GM19324 (cell line): Measurements from ENCODE around the gene ATP5MC2.
"Not testable (repeated sequence)": the region's sequence is repeated elsewhere in the genome, so short reads cannot be mapped to it uniquely, and the experiment has no call there.

ENCODE experiments used
- ATAC-seq: cut with Tn5 transposase; IDR thresholded peaks from one replicate; pipeline ENCODE4 v1.9.1; 2021; ENCODE audit warnings: mild to moderate bottlenecking, moderate library complexity; ENCODE audit not compliant: unreplicated experiment, low FRiP score

ATP5MC2 gene

DNA sequence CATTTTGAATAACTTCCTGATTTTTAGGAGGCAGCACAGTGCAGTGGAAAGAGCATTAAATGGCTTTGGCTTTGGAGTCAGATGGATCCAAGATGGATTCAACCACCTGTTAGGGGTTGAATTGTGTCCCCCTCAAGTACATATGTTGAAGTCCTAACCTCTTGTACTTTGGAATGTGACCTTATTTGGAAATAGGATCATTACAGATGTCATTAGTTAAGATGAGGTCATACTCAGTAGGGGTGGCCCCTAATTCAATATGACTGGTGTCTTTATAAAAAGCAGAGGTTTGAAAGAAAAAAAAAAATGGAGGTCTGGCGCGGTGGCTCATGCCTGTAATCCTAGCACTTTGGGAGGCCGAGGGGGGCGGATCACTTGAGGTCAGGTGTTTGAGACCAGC lies 18.8 kb downstream of the ATP5MC2 start:
- ATAC-seq: no peak

DNA sequence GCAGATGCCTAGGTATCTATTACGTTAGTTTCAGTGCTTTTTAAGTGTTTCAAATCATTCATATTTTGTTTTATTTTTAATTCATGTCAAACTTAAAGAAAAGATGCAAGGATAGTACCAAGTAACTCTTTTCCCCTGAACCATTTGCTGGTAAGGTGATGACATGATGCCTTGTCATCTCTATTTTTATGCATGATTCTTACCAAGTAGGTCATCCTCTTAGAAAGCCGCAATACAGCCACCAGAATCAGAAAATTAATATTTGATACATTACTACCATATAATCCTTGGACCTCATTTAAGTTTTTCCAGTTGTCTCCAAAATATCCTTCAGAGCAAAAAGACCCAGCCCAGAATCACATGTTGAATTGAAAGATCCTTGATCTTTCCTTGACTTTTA lies 22.3 kb downstream of the ATP5MC2 start:
- no peak for ATAC-seq

DNA sequence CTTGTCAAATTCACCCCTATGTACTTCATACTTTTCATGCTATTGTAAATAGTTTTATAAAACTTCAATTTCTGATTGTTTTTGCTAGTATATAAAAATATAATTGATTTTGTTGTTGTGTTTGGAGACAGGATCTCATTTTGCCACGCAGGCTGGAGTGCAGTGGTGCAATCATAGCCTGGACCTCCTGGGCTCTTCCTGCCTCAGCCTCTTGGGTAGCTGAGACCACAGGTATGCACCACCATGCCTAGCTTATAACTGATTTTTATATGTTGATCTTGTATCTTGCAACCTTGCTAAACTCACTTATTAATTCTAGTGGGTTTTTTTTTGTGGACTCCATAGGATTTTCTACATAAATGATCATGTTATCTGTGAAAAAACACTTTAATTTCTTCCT lies 23.5 kb downstream of the ATP5MC2 start:
- no peak for ATAC-seq

DNA sequence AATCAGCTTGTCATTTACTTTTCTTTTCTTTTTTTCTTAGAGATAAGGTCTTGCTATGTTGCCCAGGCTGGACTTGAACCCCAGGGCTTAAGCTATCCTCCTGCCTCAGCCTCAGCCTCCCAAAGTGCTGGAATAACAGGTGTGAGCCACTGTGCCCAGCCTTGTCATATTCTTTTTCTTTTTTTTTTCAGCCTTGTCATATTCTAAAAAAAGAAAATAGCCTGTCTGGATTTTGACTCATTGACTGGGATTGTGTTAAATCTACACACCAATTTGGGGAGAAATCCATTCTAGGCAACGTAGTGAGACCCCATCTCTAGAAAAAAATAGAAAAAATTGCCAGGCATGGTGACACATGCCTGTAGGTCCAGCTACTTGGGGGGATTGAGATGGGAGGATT lies 24.1 kb downstream of the ATP5MC2 start:
- ATAC-seq: no peak

DNA sequence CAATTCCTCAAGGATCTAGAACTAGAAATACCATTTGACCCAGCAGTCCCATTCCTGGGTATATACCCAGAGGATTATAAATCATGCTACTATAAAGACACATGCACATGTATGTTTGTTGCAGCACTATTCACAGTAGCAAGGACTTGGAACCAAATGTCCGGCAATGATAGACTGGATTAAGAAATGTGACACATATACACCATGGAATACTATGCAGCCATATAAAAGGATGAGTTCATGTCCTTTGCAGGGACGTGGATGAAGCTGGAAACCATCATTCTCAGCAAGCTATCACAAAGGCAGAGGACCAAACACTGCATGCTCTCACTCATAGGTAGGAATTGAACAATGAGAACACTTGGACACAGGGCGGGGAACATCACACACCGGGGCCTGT lies 29.6 kb downstream of the ATP5MC2 start:
- not testable (repeated sequence) for ATAC-seq

DNA sequence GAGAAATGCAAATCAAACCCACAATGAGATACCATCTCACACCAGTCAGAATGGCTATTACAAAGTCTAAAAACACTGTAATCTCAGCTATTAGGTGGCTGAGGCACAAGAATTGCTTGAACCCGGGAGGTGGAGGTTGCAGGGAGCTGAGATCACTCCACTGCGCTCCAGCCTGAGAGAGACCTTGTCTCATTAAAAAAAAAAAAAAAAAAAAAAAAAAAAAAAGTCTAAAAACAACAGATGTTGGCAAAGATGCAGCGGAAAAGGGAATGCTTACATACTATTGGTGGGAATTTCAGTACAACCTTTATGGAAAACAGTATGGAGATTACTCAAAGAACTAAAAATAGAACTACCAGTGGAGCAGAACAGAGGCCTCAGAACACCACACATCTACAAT lies 30.7 kb downstream of the ATP5MC2 start:
- no peak for ATAC-seq

DNA sequence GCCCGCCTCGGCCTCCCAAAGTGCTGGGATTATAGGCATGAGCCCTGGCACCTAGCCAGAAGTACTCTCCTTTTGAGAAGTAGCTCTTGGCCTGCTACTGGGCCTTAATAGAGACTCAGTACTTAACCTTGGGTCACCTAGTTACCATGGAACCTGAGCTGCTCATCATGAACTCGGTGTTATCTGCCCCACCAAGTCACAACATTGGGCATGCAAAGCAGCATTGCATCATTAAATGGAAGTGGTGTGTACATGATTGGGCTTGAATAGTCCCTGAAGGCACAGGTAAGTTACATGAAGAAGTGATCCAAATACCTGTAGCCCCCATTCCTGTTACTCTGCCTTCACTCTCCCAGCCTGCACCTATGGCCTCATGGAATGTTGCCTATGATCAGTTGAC lies 31.8 kb downstream of the ATP5MC2 start:
- ATAC-seq: no peak

DNA sequence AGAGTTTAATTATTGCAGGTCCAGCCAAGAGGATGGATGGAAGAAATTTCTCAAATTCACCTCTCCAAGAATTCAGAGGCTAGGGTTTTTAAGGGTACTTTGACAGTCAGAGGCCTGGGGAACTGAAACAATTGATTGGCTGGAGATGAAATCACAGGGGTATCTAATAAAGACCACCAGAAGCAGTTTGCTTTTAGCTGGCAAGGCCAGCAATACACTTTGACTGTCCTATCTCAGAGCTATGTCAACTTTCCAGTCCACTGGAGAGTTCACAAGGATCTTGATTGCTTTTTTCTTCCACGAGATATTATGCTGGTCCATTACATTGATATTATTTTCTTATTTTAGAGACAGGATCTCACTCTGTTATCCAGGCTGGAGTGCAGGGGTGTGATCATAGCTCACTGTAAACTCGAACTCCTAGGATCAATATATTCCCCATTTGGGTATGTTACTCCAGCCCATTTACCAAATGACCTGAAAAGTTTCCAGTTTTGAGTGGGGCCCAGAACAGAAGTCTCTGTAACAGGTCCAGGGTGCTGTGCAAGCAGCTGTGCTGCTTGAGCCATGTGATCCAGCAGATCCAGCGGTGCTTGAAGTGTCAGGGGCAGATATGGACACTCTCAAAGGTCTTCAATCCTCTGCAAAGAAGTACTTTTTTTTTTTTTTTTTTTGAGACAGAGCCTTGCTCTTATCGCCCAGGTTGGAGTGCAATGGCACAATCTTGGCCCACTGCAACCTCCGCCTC lies 32.5 kb downstream of the ATP5MC2 start:
- no peak for ATAC-seq

DNA sequence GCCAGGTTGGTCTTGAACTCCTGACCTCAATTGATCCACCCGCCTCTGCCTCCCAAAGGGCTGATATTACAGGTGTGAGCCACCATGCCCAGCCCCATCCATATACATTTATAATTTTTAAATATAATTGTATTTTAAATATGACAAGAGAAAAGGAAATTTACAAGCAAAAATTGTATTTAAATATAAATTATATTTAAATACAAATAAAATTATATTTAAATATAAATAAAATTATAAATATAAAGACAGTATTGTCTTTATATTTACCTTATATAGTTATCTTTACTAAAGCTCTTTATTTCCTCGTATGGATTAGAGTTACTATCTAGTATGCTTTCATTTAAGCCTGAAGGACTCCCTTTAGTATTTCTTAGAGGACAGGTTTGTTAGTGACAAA lies 37.8 kb downstream of the ATP5MC2 start:
- ATAC-seq: no peak

DNA sequence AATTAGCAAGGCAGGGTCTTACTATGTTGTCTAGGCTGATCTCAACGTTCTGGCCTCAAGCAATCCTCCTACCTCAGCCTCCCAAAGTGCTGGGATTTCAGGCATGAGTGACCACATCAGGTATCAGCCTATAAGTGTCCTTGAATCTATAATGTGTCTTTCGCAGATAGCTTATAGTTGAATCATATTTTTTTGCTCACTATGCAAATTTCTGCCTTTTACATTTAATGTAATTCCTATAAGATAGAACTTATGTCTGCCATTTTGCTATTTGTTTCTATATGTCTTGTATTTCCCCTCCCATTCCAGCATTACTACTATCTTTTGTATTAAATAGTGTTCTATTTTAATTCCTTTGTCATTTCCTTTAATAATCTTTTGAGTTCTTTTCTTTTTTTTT lies 39.2 kb downstream of the ATP5MC2 start:
- no peak for ATAC-seq

DNA sequence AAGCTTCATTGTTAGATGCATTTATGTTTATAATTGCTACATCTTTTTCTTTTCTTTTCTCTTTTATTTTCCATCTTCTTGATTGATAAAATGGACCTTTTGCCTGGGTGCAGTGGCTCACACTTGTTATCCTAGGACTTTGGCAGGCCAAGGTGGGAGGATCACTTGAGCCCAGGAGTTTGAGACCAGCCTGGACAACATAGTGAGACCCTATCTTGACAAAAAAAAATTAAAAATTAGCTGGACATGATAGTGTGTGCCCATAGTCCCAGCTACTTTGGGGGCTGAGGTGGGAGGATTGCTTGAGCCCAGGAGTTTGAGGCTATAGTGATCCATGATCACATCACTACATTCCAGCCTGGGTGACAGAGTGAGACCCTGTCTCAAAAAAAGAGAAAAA lies 40.2 kb downstream of the ATP5MC2 start:
- ATAC-seq: not testable (repeated sequence)

DNA sequence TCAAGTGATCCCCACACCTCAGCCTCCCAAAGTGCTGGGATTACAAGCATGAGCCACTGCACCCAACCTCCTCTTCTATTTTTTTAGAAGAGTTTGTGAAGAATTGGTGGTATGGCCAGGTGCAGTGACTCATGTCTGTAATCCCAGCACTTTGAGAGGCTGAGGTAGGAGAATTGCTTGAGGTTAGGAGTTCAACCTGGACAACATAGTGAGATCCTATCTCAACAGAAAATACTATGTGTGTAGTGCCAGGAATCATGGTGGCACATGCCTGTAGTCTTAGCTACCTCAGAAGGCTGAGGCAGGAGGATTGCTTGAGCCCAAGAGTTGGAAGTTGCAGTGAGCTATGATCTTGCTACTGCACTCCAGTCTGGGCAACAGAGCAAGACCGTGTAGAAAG lies 44.2 kb downstream of the ATP5MC2 start:
- ATAC-seq: no peak

DNA sequence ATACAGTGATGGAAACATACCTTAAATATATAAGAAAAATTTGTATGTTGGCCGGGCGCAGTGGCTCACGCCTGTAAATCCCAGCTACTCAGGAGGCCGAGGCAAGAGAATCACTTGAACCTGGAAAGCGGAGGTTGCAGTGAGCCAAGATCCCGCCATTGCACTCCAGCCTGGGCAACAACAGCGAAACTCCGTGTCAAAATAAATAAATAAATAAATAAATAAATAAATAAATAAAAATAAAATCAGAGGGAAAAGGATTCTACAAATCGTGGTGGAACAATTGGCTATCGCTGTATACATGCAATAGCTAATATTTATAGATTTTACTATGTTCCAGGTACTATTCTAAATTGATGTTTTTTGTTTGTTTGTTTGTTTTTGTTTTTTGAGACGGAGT lies 48.0 kb downstream of the ATP5MC2 start:
- ATAC-seq: no peak

DNA sequence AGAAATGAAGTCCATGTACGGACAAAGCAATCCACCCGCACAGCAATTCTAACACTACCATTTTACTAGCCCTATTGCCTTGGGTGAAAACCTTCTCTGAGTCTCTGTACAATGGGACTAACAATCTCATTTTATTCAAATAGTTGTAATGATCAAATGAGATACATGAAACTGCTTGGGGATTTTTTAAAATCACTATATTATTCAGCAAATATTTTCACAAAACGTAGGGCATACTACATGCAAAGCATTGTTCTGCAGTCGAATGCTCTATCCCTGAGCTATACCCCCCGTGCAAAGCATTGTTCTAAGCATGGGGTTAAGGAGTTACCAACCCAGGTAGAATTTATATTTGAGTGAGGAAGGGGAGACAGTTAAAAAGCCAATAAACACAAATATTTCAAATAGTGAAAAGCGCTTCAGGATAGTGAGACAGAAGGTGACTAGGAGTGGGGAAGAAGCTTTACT lies 49.1 kb downstream of the ATP5MC2 start:
- peak; percentile 0 for ATAC-seq

DNA sequence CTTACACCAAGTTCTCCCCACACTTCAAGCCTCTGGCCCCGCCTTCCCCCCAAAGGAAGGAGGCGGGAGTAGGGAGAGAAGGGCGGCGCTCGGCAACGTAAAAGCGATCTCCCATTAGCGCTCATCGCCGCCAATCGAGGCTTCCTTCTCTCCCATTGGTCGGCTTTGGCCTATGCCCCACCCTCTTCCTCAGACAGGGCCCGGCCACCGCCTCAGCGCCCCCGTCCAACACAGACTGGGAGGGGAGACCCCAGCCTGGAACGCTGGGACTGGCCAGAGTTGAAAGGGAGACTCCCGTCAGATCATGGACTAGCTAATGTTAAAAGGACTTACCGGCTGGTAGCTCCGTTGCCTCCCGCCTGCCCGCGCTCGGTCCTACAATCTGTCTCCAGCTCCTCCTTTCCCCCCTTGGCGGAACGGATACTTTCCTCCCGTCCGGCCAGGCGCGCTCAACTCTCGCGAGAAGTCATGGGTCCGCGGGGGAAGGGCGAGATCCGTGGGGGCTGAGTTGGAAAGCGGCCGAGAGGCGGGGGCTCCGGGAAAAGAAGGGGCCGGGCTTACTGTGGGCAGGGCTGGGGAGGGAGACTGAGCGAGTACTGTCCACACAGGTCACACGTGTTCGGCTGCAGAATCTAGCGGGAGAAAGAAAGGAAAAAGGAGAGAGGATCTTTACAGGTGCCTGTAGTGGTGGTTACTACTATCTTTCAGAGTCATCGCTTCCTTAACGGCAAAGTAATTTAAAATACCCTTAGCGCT lies 49.8 kb downstream of the ATP5MC2 start, which contains the start of gene ATF7:
ATF7 (minus strand) TSS at position 437 of the 756 bp plus-strand sequence. CDS start 25,382 bp downstream, outside the sequence.
- peak; percentile 97 for ATAC-seq

DNA sequence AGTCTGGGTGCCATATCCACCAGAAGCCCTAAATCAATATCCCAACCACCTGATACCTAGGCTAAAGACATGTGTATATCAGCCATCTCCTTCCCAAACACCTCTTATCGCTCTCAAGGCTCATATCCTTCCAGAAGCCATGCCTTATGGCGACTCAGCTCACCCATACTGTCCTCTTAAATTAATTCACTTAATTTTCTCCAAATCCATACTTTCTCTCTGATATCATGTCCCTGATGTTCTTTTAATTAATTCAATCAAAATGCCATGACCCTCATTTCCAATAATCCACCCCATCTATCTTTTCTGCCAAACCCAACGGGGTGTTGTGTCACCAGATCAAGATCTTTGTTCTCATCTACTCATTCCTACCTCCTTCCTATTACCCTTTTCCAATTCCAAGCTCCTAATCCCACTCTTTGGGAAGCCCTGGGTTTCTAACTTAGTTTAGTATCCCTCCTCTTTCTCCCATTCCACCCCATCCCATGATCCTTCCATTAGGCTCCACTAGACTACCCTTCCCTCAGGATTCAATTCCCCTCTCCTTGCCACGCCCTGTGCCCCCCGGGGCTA lies 50.4 kb downstream of the ATP5MC2 start:
- ATAC-seq: no peak

DNA sequence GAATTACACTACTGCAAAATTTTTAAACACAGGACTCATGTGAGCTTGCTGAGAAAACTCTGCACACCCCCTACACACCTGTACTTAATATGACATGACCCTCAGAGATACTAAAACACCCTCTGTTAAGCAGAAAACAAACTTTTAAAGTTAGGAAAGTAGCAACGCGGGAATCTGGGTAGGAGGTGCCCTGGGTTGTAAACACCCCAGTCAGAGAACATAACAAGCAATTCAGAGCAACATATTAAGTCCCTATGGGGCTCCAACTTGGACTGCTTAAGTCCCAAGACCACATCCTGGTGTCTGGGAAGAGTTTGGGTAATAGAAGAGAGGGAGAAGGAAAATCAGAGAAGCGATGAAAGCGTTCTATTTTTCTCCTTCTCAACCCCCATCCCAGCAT lies 50.9 kb downstream of the ATP5MC2 start:
- no peak for ATAC-seq

DNA sequence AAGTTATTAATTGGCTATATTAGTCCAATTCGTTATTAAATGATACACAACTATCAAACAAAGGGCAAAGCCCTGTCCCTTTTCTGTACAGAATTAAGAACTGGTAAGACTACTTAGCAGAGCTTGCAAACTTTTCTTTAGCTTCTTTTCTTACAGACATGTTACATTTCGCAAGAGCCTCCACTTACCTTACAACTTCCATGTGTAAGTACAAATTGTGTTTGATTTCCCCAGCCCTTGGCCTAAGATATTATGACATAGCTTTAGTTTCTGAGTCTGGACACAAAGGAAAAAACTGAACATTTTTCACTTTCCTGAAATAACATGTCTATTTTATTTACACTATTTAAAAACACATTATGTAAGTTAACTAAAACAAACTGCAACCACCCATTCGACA lies 51.4 kb downstream of the ATP5MC2 start:
- no peak for ATAC-seq

DNA sequence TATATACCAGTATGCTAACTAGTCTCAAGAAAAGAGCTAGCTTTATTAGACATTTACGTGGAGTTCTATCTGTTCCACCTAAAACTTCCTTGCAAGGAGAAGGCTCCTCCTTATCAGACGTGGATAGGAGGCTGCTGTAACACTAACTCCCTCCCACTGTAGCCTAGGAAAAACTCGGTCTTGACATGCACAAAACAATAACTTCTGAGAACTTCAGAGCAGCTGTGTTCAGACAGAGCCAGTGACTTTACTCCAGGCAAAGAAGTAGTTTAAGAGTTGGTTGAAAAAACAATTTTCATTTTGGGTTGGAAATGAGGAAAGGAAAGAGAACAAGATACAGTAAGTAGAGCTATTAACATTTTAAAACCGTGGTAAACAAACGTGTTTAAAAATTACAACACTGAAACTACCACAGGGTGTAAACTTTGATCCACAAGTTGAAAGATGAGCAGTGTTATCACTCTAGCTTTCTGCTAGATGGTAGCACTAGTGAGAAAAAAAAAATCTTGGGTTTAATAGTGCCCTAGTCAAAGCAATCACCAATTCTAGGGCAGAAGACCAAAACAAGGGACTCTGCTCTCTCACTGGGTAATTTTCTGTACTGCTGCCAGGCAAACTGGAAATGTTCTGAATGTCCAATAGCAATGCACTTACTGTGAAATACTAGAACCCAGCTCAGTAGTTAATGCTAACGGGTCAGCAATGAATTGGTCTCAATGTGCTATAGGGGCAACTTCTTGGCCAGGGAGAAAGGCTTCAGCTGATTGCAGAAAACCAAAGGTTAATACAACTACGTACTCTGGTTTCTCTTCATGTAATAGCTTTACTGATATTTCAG lies 52.1 kb downstream of the ATP5MC2 start:
- no peak for ATAC-seq

DNA sequence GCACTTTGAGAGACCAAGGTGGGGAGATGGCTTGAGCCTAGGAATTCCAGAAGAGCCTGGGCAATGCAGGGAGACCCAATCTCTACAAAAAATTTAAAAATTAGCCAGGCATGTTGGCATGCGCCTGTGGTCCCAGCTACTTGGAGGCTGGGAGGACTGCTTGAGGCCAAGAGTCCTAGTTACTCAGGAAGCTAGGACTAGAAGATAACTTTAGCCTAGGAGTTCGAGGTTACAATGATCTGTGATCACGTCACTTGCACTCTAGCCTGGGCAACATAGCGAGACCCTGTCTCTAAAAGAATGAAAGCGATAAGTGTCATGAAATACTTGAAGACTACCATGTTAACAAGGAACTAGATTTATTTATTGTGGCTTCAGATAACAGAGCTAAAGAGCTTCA lies 53.2 kb downstream of the ATP5MC2 start:
- no peak for ATAC-seq

DNA sequence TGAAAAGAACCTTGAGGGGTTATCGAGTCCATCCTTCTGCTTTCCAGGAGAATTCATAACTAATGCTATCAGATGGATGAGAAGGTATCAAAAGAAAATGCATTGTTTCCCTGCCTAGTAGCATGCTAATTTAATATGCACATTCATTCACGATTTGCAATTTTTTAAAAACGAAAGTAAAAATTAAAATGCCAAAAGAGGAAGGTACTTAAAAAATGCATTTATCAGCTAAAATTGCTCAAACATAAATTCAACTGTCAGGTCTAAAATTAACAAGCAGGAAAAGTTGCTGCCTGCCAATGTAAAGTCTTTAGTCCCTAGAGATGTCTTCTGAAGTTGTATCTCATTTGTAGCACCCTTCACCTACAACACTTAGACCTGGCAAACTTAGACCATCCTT lies 57.6 kb downstream of the ATP5MC2 start:
- no peak for ATAC-seq
